Gastrocnemius medialis (tissue), 4 donors: ENCODE results near the gene ILK. TPM values are rescaled to one million over a fixed set of nuclear protein-coding genes. Genes with fewer than 3 reads are reported as not detected.

Experiments used
- ATAC-seq, 2 donors: fragments of 150-250 bp; one replicate each; pipeline ENCODE4 v1.9.1; 2016
- DNase-seq, 2 donors: peaks; one replicate each; pipeline ENCODE4 v3.0.0-alpha.2; 2019
- H3K27ac ChIP-seq, 4 donors: fragments of 200-600 bp; sonication (generic); 1 replicate in 1 of 4; 2 replicates in 3 of 4; pipeline ENCODE4 v1.5.1; 2016 to 2018; ENCODE audit warnings: mild to moderate bottlenecking in 2 of 4, moderate library complexity in 1 of 4
- H3K27me3 ChIP-seq, 3 donors: fragments of 200-600 bp; sonication (generic) in 2 of 3; 1 replicate in 1 of 3; 2 replicates in 2 of 3; pipeline versions ENCODE4 v1.5.1 to v1.6.0; 2016 to 2019; ENCODE audit warnings: mild to moderate bottlenecking in 1 of 3, moderate library complexity in 1 of 3
- H3K36me3 ChIP-seq, 2 donors: fragments of 200-600 bp; sonication (generic) in 1 of 2; one replicate each; pipeline ENCODE4 v1.5.1; 2017 to 2018
- H3K4me1 ChIP-seq, 2 donors: fragments of 200-600 bp; sonication (generic) in 1 of 2; one replicate each; pipeline ENCODE4 v1.5.1; 2016 to 2017; ENCODE audit warnings: mild to moderate bottlenecking in 2 of 2
- H3K4me3 ChIP-seq, 4 donors: fragments of 200-600 bp; sonication (generic) in 3 of 4; 1 replicate in 1 of 4; 2 replicates in 3 of 4; pipeline ENCODE4 v1.5.1; 2016 to 2019; ENCODE audit warnings: mild to moderate bottlenecking in 2 of 4
- H3K9me3 ChIP-seq, 3 donors: fragments of 200-600 bp; sonication (generic) in 2 of 3; 1 replicate in 1 of 3; 2 replicates in 2 of 3; pipeline ENCODE4 v1.5.1; 2016 to 2019
- POLR2A ChIP-seq, 2 donors: fragments of 450-650 bp; IDR thresholded peaks; one replicate each; pipeline ENCODE4 v1.6.1; 2017; ENCODE audit warnings: antibody characterized with exemption in 2 of 2, mild to moderate bottlenecking in 2 of 2, moderate library complexity in 2 of 2
- in situ Hi-C, 4 donors: fragments of 200-750 bp; cut with MboI; loops; one replicate each; pipeline versions ENCODE4 v1.15.0 to v1.8.0; 2017; ENCODE audit warnings: low sequenced_read_pairs in 4 of 4
- intact Hi-C: fragments of 100-400 bp; cut with DNase I; formaldehyde crosslinking; loops from one replicate; pipeline ENCODE4 v1.15.1; 2023; ENCODE audit warnings: low total_unique reads
- total RNA-seq, 4 donors: library from RNA; depleted of rRNA; stranded (reverse); fragments of >200 nt; gene quantifications; one replicate each; pipeline versions ENCODE4 v1.1.0 to v1.2.3, GENCODE V29; 2016
- TF ChIP-seq, protein P1 (sequence below), 5 experiments: fragments of 450-650 bp in 3 of 5; fragments of 200-600 bp in 2 of 5; sonication (generic) in 2 of 5; IDR thresholded peaks in 4 of 5; conservative IDR thresholded peaks in 1 of 5; 1 replicate in 4 of 5; 2 replicates in 1 of 5; pipeline ENCODE4 v1.5.1; 2016 to 2019; ENCODE audit warnings: antibody characterized with exemption in 5 of 5, mild to moderate bottlenecking in 3 of 5, moderate library complexity in 3 of 5

The ILK gene
- total RNA-seq, 4 donors from 2014 or later, result 48.3 to 113 (median 70.5) TPM

DNA sequence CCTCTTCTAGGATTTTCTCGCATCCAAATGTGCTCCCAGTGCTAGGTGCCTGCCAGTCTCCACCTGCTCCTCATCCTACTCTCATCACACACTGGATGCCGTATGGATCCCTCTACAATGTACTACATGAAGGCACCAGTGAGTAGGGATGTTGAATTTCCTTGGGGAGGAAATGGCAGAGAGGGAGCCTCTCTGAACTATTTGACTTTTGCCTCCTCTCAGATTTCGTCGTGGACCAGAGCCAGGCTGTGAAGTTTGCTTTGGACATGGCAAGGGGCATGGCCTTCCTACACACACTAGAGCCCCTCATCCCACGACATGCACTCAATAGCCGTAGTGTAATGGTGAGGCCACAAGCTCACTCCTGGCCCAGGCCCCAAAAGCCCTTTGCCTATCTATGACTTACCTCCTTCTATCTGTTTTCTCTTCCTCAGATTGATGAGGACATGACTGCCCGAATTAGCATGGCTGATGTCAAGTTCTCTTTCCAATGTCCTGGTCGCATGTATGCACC, 6.0 kb downstream of the ILK start:
- DNase-seq, result no peak
- Histone ChIP-seq H3K36me3 (peaks cover 0 to 42% of the 10 kb centered on the region in 2 donors), H3K27me3 (no peaks in the 10 kb centered on the region), H3K4me3 (no peak overlapping the region), H3K9me3 (no peaks in the 10 kb centered on the region), H3K4me1 (peaks cover 44 to 47% of the 10 kb centered on the region in 2 donors), H3K27ac (peak overlapping the region; percentile 7 to 97 (median 94))
- in situ Hi-C loops, result loop anchor here in 3 of 4 donors (5.0 to 10.0 kb wide), 4 partner anchors 73 to 375 kb away; partner anchors contain the start of genes MRPL17 (in 2 of the 3), CNGA4 (in 1 of the 3), FHIP1B (in 1 of the 3) and TRIM3 (in 1 of the 3)
- intact Hi-C loops, result loop anchor here (5.0 to 10.0 kb wide), 3 partner anchors 77 to 965 kb away; partner anchors contain the start of genes CNGA4 and FHIP1B
- ATAC-seq, result no peak
- TF ChIP-seq, protein P1, sequence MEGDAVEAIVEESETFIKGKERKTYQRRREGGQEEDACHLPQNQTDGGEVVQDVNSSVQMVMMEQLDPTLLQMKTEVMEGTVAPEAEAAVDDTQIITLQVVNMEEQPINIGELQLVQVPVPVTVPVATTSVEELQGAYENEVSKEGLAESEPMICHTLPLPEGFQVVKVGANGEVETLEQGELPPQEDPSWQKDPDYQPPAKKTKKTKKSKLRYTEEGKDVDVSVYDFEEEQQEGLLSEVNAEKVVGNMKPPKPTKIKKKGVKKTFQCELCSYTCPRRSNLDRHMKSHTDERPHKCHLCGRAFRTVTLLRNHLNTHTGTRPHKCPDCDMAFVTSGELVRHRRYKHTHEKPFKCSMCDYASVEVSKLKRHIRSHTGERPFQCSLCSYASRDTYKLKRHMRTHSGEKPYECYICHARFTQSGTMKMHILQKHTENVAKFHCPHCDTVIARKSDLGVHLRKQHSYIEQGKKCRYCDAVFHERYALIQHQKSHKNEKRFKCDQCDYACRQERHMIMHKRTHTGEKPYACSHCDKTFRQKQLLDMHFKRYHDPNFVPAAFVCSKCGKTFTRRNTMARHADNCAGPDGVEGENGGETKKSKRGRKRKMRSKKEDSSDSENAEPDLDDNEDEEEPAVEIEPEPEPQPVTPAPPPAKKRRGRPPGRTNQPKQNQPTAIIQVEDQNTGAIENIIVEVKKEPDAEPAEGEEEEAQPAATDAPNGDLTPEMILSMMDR (IDR thresholded peaks at IDR 0.05 in 4 of 5, conservative IDR thresholded peaks at IDR 0.05 in 1 of 5), result no peak
- TF ChIP-seq POLR2A (IDR thresholded peaks at IDR 0.05), result no peak

DNA sequence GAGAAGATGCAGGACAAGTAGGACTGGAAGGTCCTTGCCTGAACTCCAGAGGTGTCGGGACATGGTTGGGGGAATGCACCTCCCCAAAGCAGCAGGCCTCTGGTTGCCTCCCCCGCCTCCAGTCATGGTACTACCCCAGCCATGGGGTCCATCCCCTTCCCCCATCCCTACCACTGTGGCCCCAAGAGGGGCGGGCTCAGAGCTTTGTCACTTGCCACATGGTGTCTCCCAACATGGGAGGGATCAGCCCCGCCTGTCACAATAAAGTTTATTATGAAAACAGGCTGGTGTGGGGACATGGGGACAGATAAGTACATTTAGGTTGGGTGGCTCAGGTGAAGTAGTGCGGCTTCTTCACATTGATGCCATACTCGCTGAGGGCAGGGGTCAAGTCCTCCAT, 7.0 kb downstream of the ILK start:
- intact Hi-C loops (loop anchor here (5.0 to 10.0 kb wide), 2 partner anchors 78 to 964 kb away; no protein-coding TSS in a partner anchor), in situ Hi-C loops (loop anchor here in 1 of 4 donors (10.0 kb wide), 1 partner anchor 376 kb away; the partner anchor contains the start of genes CNGA4 and FHIP1B)
- peaks cover 35 to 37% of the 10 kb centered on the region in 2 donors for H3K4me1 ChIP-seq
- TF ChIP-seq POLR2A (IDR thresholded peaks at IDR 0.05), result no peak
- H3K4me3 ChIP-seq, result no peak overlapping the region
- no peaks in the 10 kb centered on the region for H3K27me3 ChIP-seq
- H3K27ac ChIP-seq, result peak overlapping the region in 3 of 4 donors; percentile 92 to 100 (median 98)
- no peak for ATAC-seq
- no peaks in the 10 kb centered on the region for H3K9me3 ChIP-seq
- no peak for DNase-seq
- peaks cover 0 to 52% of the 10 kb centered on the region in 2 donors for H3K36me3 ChIP-seq

DNA sequence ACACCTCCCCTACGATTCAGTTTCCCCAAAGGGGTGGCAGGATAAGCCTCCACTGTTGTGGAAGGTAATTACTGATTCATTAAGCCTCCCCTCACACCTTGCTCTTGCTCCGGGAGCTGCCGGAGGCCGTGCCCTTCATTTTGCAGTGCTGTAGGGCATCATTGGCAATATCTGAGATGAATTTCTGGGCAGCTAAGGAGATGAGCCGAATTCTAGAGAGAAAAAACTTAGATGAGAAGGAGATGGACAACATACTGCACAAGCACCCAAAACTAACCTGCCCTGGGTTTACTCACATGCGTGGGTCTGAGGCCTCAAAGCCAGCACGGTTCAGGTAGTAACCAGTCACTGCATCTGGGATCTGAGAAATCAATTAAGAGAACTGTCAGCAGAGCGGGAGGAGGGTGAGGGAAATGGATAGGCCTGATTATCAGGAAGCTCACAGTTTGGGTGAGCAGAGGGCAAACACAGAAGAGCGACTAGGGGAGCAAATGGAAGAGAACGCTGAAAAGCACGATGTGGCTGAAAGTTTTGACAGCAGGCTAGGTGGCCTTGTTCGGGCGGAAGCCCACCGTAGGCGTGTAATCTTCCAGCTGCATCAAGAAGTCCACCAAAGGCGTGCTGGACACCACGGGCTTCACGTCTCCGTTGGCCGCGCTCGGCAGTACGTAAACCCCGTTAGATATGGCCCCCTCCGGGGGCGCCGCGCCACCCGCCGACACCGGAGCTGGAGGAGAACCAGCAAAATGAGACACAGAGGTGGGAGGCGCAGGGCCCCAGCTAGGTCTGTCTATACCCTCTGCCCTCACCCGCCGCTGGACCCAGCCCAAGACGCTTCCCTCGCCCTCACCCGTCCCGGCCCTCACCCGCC, 7.8 kb downstream of the ILK start:
- peak overlapping the region; percentile 92 to 100 (median 99) for H3K27ac ChIP-seq
- in situ Hi-C loops (loop anchor here in 1 of 4 donors (10.0 kb wide), 1 partner anchor 377 kb away; the partner anchor contains the start of genes CNGA4 and FHIP1B), intact Hi-C loops (loop anchor here (5.0 to 10.0 kb wide), 2 partner anchors 79 to 963 kb away; no protein-coding TSS in a partner anchor)
- peaks cover 29 to 30% of the 10 kb centered on the region in 2 donors for H3K4me1 ChIP-seq
- no peaks in the 10 kb centered on the region for H3K9me3 ChIP-seq
- H3K27me3 ChIP-seq, result no peaks in the 10 kb centered on the region
- peak; percentile 3 to 9 for ATAC-seq
- peak overlapping the region; percentile 70 to 84 (median 72) for H3K4me3 ChIP-seq
- H3K36me3 ChIP-seq, result peaks cover 0 to 59% of the 10 kb centered on the region in 2 donors
- TF ChIP-seq, protein P1 (IDR thresholded peaks at IDR 0.05 in 4 of 5, conservative IDR thresholded peaks at IDR 0.05 in 1 of 5), result no peak
- TF ChIP-seq POLR2A (IDR thresholded peaks at IDR 0.05), result no peak
- DNase-seq, result no peak

DNA sequence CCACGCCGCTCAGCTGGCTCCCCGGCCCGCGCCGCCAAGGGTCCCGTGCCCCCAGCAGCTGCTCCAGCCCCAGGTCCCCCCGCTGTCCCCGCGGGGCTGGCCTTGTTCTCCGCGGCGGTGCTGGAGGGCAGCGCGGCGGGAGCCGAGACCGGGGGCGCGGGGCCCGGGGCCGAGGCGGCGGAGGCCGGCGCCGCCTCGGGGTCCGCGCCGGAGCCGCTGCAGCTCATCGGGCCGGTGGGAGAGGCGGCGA, 8.3 kb downstream of the ILK start:
- H3K27me3 ChIP-seq, result no peaks in the 10 kb centered on the region
- H3K36me3 ChIP-seq, result peaks cover 0 to 59% of the 10 kb centered on the region in 2 donors
- peak overlapping the region; percentile 70 to 84 (median 72) for H3K4me3 ChIP-seq
- intact Hi-C loops, result loop anchor here (5.0 to 10.0 kb wide), 2 partner anchors 80 to 963 kb away; no protein-coding TSS in a partner anchor
- ATAC-seq (no peak), DNase-seq (peak in 1 of 2 donors; percentile 10)
- peaks cover 23 to 24% of the 10 kb centered on the region in 2 donors for H3K4me1 ChIP-seq
- H3K27ac ChIP-seq, result peak overlapping the region; percentile 92 to 100 (median 99)
- in situ Hi-C loops, result loop anchor here in 1 of 4 donors (10.0 kb wide), 1 partner anchor 377 kb away; the partner anchor contains the start of genes CNGA4 and FHIP1B
- no peaks in the 10 kb centered on the region for H3K9me3 ChIP-seq
- TF ChIP-seq, protein P1 (IDR thresholded peaks at IDR 0.05 in 4 of 5, conservative IDR thresholded peaks at IDR 0.05 in 1 of 5), result no peak
- TF ChIP-seq POLR2A (IDR thresholded peaks at IDR 0.05), result no peak
